NB4 (cell line): ENCODE results near the gene CACNA2D3.

Experiments
- MYC ChIP-seq: IDR thresholded peaks from 2 replicates; pipeline ENCODE4 v1.6.1; 2011; ENCODE audit warnings: low read depth, low read length
- TF ChIP-seq, protein P1 (sequence below): IDR thresholded peaks from 2 replicates; pipeline ENCODE4 v1.6.1; 2011; ENCODE audit warnings: low read depth, low read length
- TF ChIP-seq, protein P2 (sequence below): IDR thresholded peaks from one replicate; pipeline ENCODE4 v1.5.1; 2012; ENCODE audit warnings: low read depth, low read length

GRCh38 chr3:54755756-54756155 is 633.4 kb downstream of the CACNA2D3 start:
- TF ChIP-seq, protein P1, sequence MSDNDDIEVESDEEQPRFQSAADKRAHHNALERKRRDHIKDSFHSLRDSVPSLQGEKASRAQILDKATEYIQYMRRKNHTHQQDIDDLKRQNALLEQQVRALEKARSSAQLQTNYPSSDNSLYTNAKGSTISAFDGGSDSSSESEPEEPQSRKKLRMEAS = no peak
- TF ChIP-seq, protein P2, sequence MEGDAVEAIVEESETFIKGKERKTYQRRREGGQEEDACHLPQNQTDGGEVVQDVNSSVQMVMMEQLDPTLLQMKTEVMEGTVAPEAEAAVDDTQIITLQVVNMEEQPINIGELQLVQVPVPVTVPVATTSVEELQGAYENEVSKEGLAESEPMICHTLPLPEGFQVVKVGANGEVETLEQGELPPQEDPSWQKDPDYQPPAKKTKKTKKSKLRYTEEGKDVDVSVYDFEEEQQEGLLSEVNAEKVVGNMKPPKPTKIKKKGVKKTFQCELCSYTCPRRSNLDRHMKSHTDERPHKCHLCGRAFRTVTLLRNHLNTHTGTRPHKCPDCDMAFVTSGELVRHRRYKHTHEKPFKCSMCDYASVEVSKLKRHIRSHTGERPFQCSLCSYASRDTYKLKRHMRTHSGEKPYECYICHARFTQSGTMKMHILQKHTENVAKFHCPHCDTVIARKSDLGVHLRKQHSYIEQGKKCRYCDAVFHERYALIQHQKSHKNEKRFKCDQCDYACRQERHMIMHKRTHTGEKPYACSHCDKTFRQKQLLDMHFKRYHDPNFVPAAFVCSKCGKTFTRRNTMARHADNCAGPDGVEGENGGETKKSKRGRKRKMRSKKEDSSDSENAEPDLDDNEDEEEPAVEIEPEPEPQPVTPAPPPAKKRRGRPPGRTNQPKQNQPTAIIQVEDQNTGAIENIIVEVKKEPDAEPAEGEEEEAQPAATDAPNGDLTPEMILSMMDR = no peak
- no peak for TF ChIP-seq MYC
